CD14-positive monocyte (primary cell): ENCODE measurements around the gene WBP1. TPM values are rescaled to one million over a fixed set of nuclear protein-coding genes. Genes with fewer than 3 reads are reported as not detected.
A peak's percentile ranks its signal among the peaks of the same experiment; 100 is the strongest.

Experiments used
- DNase-seq, 3 donors: peaks; one replicate each; pipeline ENCODE4 v3.0.0-alpha.2; 2011 to 2022
- H2AFZ ChIP-seq: 2 replicates; pipeline ENCODE4 v1.6.0; 2012; ENCODE audit warnings: mild to moderate bottlenecking, low read depth, low read length, inconsistent platforms; ENCODE audit not compliant: insufficient read depth, poor library complexity, severe bottlenecking
- H3K27ac ChIP-seq, 2 donors: 1 replicate in 1 of 2; 2 replicates in 1 of 2; pipeline ENCODE4 v1.5.1; 2012 to 2013; ENCODE audit warnings: low read length in 2 of 2, control low read depth in 1 of 2, inconsistent platforms in 1 of 2, low read depth in 1 of 2, mild to moderate bottlenecking in 1 of 2
- H3K27me3 ChIP-seq, 2 donors: one replicate each; pipeline versions ENCODE4 v1.6.0 to v1.6.1; 2011 to 2013; ENCODE audit warnings: low read length in 2 of 2; ENCODE audit not compliant: control insufficient read depth in 2 of 2, insufficient read depth in 2 of 2
- H3K36me3 ChIP-seq, 2 donors: replicated peaks in 1 of 2; 1 replicate in 1 of 2; 2 replicates in 1 of 2; pipeline versions ENCODE4 v1.5.1 to v1.6.1; 2012 to 2013; ENCODE audit warnings: low read length in 2 of 2, control low read depth in 1 of 2, inconsistent platforms in 1 of 2, mild to moderate bottlenecking in 1 of 2; ENCODE audit not compliant: insufficient read depth in 2 of 2, control insufficient read depth in 1 of 2
- H3K4me1 ChIP-seq, 2 donors: 1 replicate in 1 of 2; 2 replicates in 1 of 2; pipeline versions ENCODE4 v1.5.1 to v1.6.1; 2012 to 2013; ENCODE audit warnings: low read length in 2 of 2, control low read depth in 1 of 2, inconsistent platforms in 1 of 2, mild to moderate bottlenecking in 1 of 2, moderate library complexity in 1 of 2; ENCODE audit not compliant: insufficient read depth in 2 of 2, control insufficient read depth in 1 of 2
- H3K4me2 ChIP-seq: replicated peaks from 2 replicates; pipeline ENCODE3; 2012; ENCODE audit warnings: low read length, moderate library complexity, mild to moderate bottlenecking; ENCODE audit not compliant: poor library complexity, severe bottlenecking; ENCODE audit errors: extremely low read depth
- H3K4me3 ChIP-seq, 3 experiments: fragments of 200-600 bp in 1 of 3; sonication (generic) in 1 of 3; replicated peaks in 1 of 3; 1 replicate in 2 of 3; 2 replicates in 1 of 3; pipeline ENCODE4 v1.5.1; 2011 to 2013; ENCODE audit warnings: low read length in 3 of 3, mild to moderate bottlenecking in 3 of 3, control low read depth in 2 of 3, low read depth in 2 of 3, inconsistent platforms in 1 of 3, moderate library complexity in 1 of 3
- H3K79me2 ChIP-seq: 2 replicates; pipeline ENCODE4 v1.6.0; 2012; ENCODE audit warnings: mild to moderate bottlenecking, control low read depth, inconsistent platforms, low read length, moderate library complexity; ENCODE audit not compliant: insufficient read depth
- H3K9ac ChIP-seq: 2 replicates; pipeline ENCODE4 v1.6.0; 2017; ENCODE audit warnings: low read length, mild to moderate bottlenecking; ENCODE audit not compliant: insufficient read depth, poor library complexity, severe bottlenecking
- H3K9me3 ChIP-seq, 2 donors: replicated peaks in 1 of 2; 1 replicate in 1 of 2; 2 replicates in 1 of 2; pipeline versions ENCODE4 v1.5.1 to v1.6.1; 2012 to 2013; ENCODE audit warnings: low read length in 2 of 2, control low read depth in 1 of 2; ENCODE audit not compliant: control insufficient read depth in 1 of 2, insufficient read depth in 1 of 2
- H4K20me1 ChIP-seq: 2 replicates; pipeline ENCODE4 v1.6.0; 2012; ENCODE audit warnings: mild to moderate bottlenecking, low read length, control low read depth, moderate library complexity; ENCODE audit not compliant: insufficient read depth
- H3K27ac Mint-ChIP-seq, 7 donors: one replicate each; pipeline ENCODE4 v1.8.0; 2020; ENCODE audit warnings: mild to moderate bottlenecking in 7 of 7, mixed read lengths in 7 of 7, moderate library complexity in 6 of 7, inconsistent platforms in 2 of 7
- H3K27me3 Mint-ChIP-seq, 3 donors: one replicate each; pipeline ENCODE4 v1.8.0; 2021 to 2022; ENCODE audit warnings: low read depth in 3 of 3, mild to moderate bottlenecking in 3 of 3, mixed read lengths in 3 of 3, moderate library complexity in 3 of 3, inconsistent platforms in 1 of 3
- H3K36me3 Mint-ChIP-seq, 2 donors: one replicate each; pipeline ENCODE4 v1.8.0; 2020; ENCODE audit warnings: mixed read lengths in 2 of 2, inconsistent platforms in 1 of 2, mild to moderate bottlenecking in 1 of 2
- H3K4me1 Mint-ChIP-seq: one replicate; pipeline ENCODE4 v1.8.0; 2020; ENCODE audit warnings: mild to moderate bottlenecking, mixed read lengths
- H3K4me3 Mint-ChIP-seq, 2 donors: one replicate each; pipeline ENCODE4 v1.8.0; 2020; ENCODE audit warnings: mild to moderate bottlenecking in 2 of 2, mixed read lengths in 2 of 2, moderate library complexity in 1 of 2
- H3K9me3 Mint-ChIP-seq, 7 donors: one replicate each; pipeline ENCODE4 v1.8.0; 2020 to 2022; ENCODE audit warnings: mixed read lengths in 7 of 7, mild to moderate bottlenecking in 6 of 7, moderate library complexity in 6 of 7, inconsistent platforms in 2 of 7
- CTCF ChIP-seq: fragments of 200-600 bp; IDR thresholded peaks from one replicate; pipeline ENCODE4 v1.8.0; 2022; ENCODE audit warnings: antibody characterized with exemption, mild to moderate bottlenecking
- WGBS: methylation state at CpG from one replicate; pipeline ENCODE4 v1.1.5; 2013; ENCODE audit warnings: missing lambda C conversion rate; ENCODE audit not compliant: insufficient coverage; 5-methylcytosine and 5-hydroxymethylcytosine counted together
- intact Hi-C, 2 donors: fragments of 100-400 bp; cut with micrococcal nuclease; formaldehyde crosslinking; loops; one replicate each; pipeline versions ENCODE4 v1.15.0 to v1.15.1; 2023
- polyA plus RNA-seq, 3 donors: library from polyadenylated mRNA; depleted of rRNA in 1 of 3; unstranded in 2 of 3; stranded (reverse) in 1 of 3; fragments of 300-500 nt in 2 of 3; fragments of >200 nt in 1 of 3; fragmentation: Illumina TruSeq in 2 of 3; gene quantifications; 1 replicate in 2 of 3; 2 replicates in 1 of 3; pipeline ENCODE4 v1.2.3, GENCODE V29; 2012 to 2021

WBP1 gene
- polyA plus RNA-seq, 3 donors = 23.9 to 109 (median 31.0) TPM

GRCh38 chr2:74491648-74492544 lies 33.7 kb downstream of the WBP1 start:
- peaks cover 7 to 15% (median 13%) of the 10 kb centered on the region in 3 donors for H3K27me3 Mint-ChIP-seq
- no peak overlapping the region for H3K4me3 Mint-ChIP-seq
- no peaks in the 10 kb centered on the region for H3K9me3 Mint-ChIP-seq
- no peak overlapping the region for H3K4me3 ChIP-seq
- H3K4me2 ChIP-seq = no peak overlapping the region
- no peaks in the 10 kb centered on the region for H3K4me1 ChIP-seq
- H3K36me3 ChIP-seq = peaks cover 52 to 75% of the 10 kb centered on the region in 2 donors
- H3K9me3 ChIP-seq = no peaks in the 10 kb centered on the region
- intact Hi-C loops = no loop called here
- no peak for TF ChIP-seq CTCF
- no peak overlapping the region for H3K27ac ChIP-seq
- peaks cover 72 to 77% of the 10 kb centered on the region in 2 donors for H3K36me3 Mint-ChIP-seq
- no peak overlapping the region for H3K9ac ChIP-seq
- no peak overlapping the region for H2AFZ ChIP-seq
- H4K20me1 ChIP-seq = no peaks in the 10 kb centered on the region
- H3K4me1 Mint-ChIP-seq = no peaks in the 10 kb centered on the region
- H3K27ac Mint-ChIP-seq = peak overlapping the region in 1 of 7 donors; percentile 34
- peaks cover 3% of the 10 kb centered on the region for H3K79me2 ChIP-seq
- peaks cover 3 to 10% of the 10 kb centered on the region in 2 donors for H3K27me3 ChIP-seq
- 96% methylated on average over 12 of the region's 12 CpGs for WGBS
- no peak for DNase-seq

GRCh38 chr2:74493546-74493945 lies 35.3 kb downstream of the WBP1 start:
- peaks cover 12% of the 10 kb centered on the region for H3K4me1 Mint-ChIP-seq
- WGBS = 97% methylated on average over 3 of the region's 3 CpGs
- TF ChIP-seq CTCF = no peak
- Histone ChIP-seq H3K79me2 (peaks cover 3% of the 10 kb centered on the region), H3K27me3 (peaks cover 17 to 27% of the 10 kb centered on the region in 2 donors), H3K9ac (no peak overlapping the region), H3K4me2 (no peak overlapping the region), H4K20me1 (no peaks in the 10 kb centered on the region), H2AFZ (no peak overlapping the region), H3K4me1 (peaks cover 12 to 13% of the 10 kb centered on the region in 2 donors), H3K9me3 (peaks cover 0 to 7% of the 10 kb centered on the region in 2 donors), H3K27ac (no peak overlapping the region), H3K36me3 (peaks cover 49 to 62% of the 10 kb centered on the region in 2 donors), H3K4me3 (no peak overlapping the region)
- no peak for DNase-seq
- intact Hi-C loops = no loop called here
- peaks cover 0 to 9% (median 2%) of the 10 kb centered on the region in 7 donors for H3K9me3 Mint-ChIP-seq
- peaks cover 24 to 31% (median 30%) of the 10 kb centered on the region in 3 donors for H3K27me3 Mint-ChIP-seq
- H3K36me3 Mint-ChIP-seq = peaks cover 68 to 71% of the 10 kb centered on the region in 2 donors
- no peak overlapping the region for H3K4me3 Mint-ChIP-seq
- H3K27ac Mint-ChIP-seq = no peak overlapping the region
